Measurements from ENCODE around the gene KIF1A. TPM values are rescaled to one million over a fixed set of nuclear protein-coding genes. Genes with fewer than 3 reads are reported as not detected.

The KIF1A gene, protein sequence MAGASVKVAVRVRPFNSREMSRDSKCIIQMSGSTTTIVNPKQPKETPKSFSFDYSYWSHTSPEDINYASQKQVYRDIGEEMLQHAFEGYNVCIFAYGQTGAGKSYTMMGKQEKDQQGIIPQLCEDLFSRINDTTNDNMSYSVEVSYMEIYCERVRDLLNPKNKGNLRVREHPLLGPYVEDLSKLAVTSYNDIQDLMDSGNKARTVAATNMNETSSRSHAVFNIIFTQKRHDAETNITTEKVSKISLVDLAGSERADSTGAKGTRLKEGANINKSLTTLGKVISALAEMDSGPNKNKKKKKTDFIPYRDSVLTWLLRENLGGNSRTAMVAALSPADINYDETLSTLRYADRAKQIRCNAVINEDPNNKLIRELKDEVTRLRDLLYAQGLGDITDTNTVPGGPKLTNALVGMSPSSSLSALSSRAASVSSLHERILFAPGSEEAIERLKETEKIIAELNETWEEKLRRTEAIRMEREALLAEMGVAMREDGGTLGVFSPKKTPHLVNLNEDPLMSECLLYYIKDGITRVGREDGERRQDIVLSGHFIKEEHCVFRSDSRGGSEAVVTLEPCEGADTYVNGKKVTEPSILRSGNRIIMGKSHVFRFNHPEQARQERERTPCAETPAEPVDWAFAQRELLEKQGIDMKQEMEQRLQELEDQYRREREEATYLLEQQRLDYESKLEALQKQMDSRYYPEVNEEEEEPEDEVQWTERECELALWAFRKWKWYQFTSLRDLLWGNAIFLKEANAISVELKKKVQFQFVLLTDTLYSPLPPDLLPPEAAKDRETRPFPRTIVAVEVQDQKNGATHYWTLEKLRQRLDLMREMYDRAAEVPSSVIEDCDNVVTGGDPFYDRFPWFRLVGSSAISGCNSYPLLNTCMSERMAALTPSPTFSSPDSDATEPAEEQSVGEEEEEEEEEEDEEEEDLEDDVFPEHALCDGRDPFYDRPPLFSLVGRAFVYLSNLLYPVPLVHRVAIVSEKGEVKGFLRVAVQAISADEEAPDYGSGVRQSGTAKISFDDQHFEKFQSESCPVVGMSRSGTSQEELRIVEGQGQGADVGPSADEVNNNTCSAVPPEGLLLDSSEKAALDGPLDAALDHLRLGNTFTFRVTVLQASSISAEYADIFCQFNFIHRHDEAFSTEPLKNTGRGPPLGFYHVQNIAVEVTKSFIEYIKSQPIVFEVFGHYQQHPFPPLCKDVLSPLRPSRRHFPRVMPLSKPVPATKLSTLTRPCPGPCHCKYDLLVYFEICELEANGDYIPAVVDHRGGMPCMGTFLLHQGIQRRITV (N-terminal part only)
- 52.2 TPM for total RNA-seq (ENCODE audit: unreplicated experiment)
- long read RNA-seq, partial matches to known transcripts: 7 of 10 reads
- long read RNA-seq, other reads (novel, unspliced or antisense): 3 of 10 reads

DNA sequence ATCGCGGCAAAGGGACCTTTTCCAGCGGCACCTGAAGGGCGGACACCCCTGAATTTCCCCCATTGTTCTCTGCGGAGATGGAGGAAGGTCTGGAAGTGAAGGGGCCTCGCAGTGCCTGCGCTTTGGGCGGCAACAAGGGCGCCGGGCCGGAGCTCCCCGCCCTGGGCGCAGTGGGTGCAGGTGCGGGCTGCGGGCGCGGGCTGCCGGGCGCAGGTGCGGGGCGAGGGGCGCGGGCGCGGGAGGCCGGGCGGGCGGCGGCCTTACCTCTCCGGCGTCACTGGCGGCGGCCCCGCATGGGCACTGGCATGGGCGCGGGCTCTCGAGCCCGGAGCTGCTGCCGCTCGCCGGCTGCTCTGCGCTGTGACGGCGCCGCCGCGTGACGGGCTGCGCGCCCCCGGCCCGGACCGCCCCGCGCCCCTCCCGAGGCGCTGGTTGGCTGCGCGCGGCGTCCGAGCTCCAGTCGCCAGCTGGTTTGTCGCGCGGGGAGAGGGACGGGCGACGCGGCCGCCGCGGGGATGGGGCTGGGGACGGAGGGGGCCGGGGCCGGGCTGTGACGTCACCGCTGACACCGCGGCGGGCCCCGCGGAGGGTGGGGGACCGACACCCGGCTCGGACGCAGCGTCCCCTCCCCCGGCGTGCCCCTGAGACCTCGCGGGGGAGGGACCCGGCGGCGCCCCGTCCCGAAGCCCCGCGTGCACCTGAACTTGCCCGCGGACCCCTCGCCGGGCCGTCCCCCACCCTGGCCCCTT is at the start of gene KIF1A:
Gene KIF1A (minus strand): TSS at position 362 of the 749 bp plus-strand sequence. CDS start 22,467 bp downstream, outside the sequence.
- H3K4me3 Mint-ChIP-seq (ENCODE audit: unreplicated experiment): peak within 1 kb of the TSS; percentile 84
- peaks cover 24% of the 10 kb centered on the region for H3K27me3 Mint-ChIP-seq (ENCODE audit: unreplicated experiment)
- no peak within 1 kb of the TSS for H3K27ac Mint-ChIP-seq (ENCODE audit: unreplicated experiment)
- peak; percentile 62 for DNase-seq (ENCODE audit: low spot score)
- H3K9me3 Mint-ChIP-seq (ENCODE audit: unreplicated experiment): no peaks in the 10 kb centered on the region
- no peaks in the 10 kb centered on the region for H3K36me3 Mint-ChIP-seq (ENCODE audit: low read depth, unreplicated experiment)
- peaks cover 14% of the 10 kb centered on the region for H3K4me1 Mint-ChIP-seq (ENCODE audit: unreplicated experiment)
- TF ChIP-seq, protein P1, sequence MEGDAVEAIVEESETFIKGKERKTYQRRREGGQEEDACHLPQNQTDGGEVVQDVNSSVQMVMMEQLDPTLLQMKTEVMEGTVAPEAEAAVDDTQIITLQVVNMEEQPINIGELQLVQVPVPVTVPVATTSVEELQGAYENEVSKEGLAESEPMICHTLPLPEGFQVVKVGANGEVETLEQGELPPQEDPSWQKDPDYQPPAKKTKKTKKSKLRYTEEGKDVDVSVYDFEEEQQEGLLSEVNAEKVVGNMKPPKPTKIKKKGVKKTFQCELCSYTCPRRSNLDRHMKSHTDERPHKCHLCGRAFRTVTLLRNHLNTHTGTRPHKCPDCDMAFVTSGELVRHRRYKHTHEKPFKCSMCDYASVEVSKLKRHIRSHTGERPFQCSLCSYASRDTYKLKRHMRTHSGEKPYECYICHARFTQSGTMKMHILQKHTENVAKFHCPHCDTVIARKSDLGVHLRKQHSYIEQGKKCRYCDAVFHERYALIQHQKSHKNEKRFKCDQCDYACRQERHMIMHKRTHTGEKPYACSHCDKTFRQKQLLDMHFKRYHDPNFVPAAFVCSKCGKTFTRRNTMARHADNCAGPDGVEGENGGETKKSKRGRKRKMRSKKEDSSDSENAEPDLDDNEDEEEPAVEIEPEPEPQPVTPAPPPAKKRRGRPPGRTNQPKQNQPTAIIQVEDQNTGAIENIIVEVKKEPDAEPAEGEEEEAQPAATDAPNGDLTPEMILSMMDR (IDR thresholded peaks at IDR 0.05; ENCODE audit: unreplicated experiment): no peak

GRCh38 chr2:240869109-240869955 is 49.3 kb upstream of the KIF1A start:
- Mint-ChIP-seq H3K4me1 (ENCODE audit: unreplicated experiment) (no peaks in the 10 kb centered on the region), H3K36me3 (ENCODE audit: low read depth, unreplicated experiment) (no peaks in the 10 kb centered on the region), H3K27ac (ENCODE audit: unreplicated experiment) (no peak overlapping the region), H3K9me3 (ENCODE audit: unreplicated experiment) (no peaks in the 10 kb centered on the region), H3K27me3 (ENCODE audit: unreplicated experiment) (peaks cover 5% of the 10 kb centered on the region), H3K4me3 (ENCODE audit: unreplicated experiment) (no peak overlapping the region)
- no peak for DNase-seq (ENCODE audit: low spot score)
- TF ChIP-seq, protein P1 (IDR thresholded peaks at IDR 0.05; ENCODE audit: unreplicated experiment): no peak

GRCh38 chr2:240868286-240869108 is 48.5 kb upstream of the KIF1A start, which contains the start of gene AGXT:
Gene AGXT (plus strand): TSS chr2:240868824. CDS start chr2:240868866, 42 bp downstream.
- Mint-ChIP-seq H3K4me1 (ENCODE audit: unreplicated experiment) (no peaks in the 10 kb centered on the region), H3K27ac (ENCODE audit: unreplicated experiment) (peak within 1 kb of the TSS; percentile 70), H3K27me3 (ENCODE audit: unreplicated experiment) (peaks cover 5% of the 10 kb centered on the region), H3K4me3 (ENCODE audit: unreplicated experiment) (no peak within 1 kb of the TSS), H3K9me3 (ENCODE audit: unreplicated experiment) (no peaks in the 10 kb centered on the region), H3K36me3 (ENCODE audit: low read depth, unreplicated experiment) (no peaks in the 10 kb centered on the region)
- no peak for DNase-seq (ENCODE audit: low spot score)
- TF ChIP-seq, protein P1 (IDR thresholded peaks at IDR 0.05; ENCODE audit: unreplicated experiment): no peak

Data from endothelial cell (in vitro differentiated cells).